Measurements from ENCODE around the gene SNX21. TPM values are rescaled to one million over a fixed set of nuclear protein-coding genes. Genes with fewer than 3 reads are reported as not detected.
"Not testable (repeated sequence)": the region's sequence is repeated elsewhere in the genome, so short reads cannot be mapped to it uniquely, and the experiment has no call there.

Gene SNX21
- total RNA-seq, 1 donor from 2014 or later: 0.75 TPM

GRCh38 chr20:45827712-45828111 lies 5.9 kb upstream of the SNX21 start:
- Mint-ChIP-seq H3K27me3 (ENCODE audit: insufficient read depth) (peaks cover 26% of the 10 kb centered on the region), H3K4me1 (ENCODE audit: low read depth) (peaks cover 20% of the 10 kb centered on the region), H3K36me3 (ENCODE audit: low read depth) (no peaks in the 10 kb centered on the region), H3K9me3 (no peaks in the 10 kb centered on the region), H3K4me3 (no peak overlapping the region), H3K27ac (no peak overlapping the region)
- no peak for DNase-seq (ENCODE audit: low spot score)
- intact Hi-C loops (cut with micrococcal nuclease): no loop called here

DNA sequence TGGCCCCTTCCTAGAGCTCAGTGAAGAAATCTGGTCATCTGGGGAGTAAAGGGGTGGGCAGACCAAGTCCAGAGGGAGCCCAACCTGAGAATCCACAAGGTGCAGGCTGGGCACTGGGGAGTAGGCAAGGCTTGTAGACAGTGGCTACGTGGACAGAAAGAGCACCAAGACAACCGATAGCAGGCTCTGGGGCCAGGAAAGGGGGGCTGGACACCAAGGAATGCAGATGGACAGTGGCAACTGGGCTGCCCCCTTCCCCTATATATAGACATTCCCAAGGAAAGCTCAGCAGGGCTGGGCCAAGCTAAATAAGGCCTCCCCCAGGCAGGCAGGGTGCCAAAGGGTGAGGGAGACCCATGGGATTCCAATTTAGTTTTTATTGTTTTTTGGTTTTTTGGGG lies 5.0 kb upstream of the SNX21 start:
- H3K4me1 Mint-ChIP-seq (ENCODE audit: low read depth): peaks cover 22% of the 10 kb centered on the region
- no peaks in the 10 kb centered on the region for H3K36me3 Mint-ChIP-seq (ENCODE audit: low read depth)
- H3K9me3 Mint-ChIP-seq: no peaks in the 10 kb centered on the region
- H3K27ac Mint-ChIP-seq: no peak overlapping the region
- H3K4me3 Mint-ChIP-seq: no peak overlapping the region
- DNase-seq (ENCODE audit: low spot score): no peak
- H3K27me3 Mint-ChIP-seq (ENCODE audit: insufficient read depth): peaks cover 19% of the 10 kb centered on the region
- intact Hi-C loops (cut with micrococcal nuclease): no loop called here

- DNase-seq (ENCODE audit: low spot score); intact Hi-C loops (cut with micrococcal nuclease); H3K9me3 Mint-ChIP-seq; H3K4me3 Mint-ChIP-seq; H3K27ac Mint-ChIP-seq; H3K36me3 Mint-ChIP-seq (ENCODE audit: low read depth): not testable (repeated sequence)
- Mint-ChIP-seq H3K4me1 (ENCODE audit: low read depth) (peaks cover 11% of the 10 kb centered on the region), H3K27me3 (ENCODE audit: insufficient read depth) (peaks cover 11% of the 10 kb centered on the region)
Measured at GRCh38 chr20:45829673-45830106, 3.9 kb upstream of the SNX21 start.

DNA sequence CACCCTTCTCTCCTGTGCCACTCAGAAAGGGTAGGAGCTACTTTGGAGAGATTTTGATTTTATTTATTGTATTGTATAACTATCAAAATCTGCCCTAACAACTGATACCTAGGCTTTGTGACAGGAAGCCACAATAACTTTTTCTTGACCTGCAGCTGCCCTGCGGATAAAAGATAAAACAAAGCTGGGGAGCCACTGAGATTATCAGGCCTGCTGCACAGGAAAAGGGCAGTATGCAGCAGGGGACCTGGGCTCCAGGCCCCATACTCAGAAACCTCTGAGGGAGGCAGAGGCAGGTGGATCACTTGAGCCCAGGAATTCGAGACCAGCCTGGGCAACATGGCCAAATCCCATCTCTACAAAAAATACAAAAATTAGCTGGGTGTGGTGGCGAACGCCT lies 980 bp upstream of the SNX21 start:
- DNase-seq (ENCODE audit: low spot score): no peak
- Mint-ChIP-seq H3K27me3 (ENCODE audit: insufficient read depth) (peaks cover 4% of the 10 kb centered on the region), H3K27ac (no peak overlapping the region), H3K9me3 (no peaks in the 10 kb centered on the region), H3K4me3 (peak overlapping the region; percentile 85), H3K36me3 (ENCODE audit: low read depth) (no peaks in the 10 kb centered on the region), H3K4me1 (ENCODE audit: low read depth) (peaks cover 9% of the 10 kb centered on the region)
- intact Hi-C loops (cut with micrococcal nuclease): loop anchor here (1.0 kb wide), 1 partner anchor 20 kb away; the partner anchor contains the start of gene UBE2C

DNA sequence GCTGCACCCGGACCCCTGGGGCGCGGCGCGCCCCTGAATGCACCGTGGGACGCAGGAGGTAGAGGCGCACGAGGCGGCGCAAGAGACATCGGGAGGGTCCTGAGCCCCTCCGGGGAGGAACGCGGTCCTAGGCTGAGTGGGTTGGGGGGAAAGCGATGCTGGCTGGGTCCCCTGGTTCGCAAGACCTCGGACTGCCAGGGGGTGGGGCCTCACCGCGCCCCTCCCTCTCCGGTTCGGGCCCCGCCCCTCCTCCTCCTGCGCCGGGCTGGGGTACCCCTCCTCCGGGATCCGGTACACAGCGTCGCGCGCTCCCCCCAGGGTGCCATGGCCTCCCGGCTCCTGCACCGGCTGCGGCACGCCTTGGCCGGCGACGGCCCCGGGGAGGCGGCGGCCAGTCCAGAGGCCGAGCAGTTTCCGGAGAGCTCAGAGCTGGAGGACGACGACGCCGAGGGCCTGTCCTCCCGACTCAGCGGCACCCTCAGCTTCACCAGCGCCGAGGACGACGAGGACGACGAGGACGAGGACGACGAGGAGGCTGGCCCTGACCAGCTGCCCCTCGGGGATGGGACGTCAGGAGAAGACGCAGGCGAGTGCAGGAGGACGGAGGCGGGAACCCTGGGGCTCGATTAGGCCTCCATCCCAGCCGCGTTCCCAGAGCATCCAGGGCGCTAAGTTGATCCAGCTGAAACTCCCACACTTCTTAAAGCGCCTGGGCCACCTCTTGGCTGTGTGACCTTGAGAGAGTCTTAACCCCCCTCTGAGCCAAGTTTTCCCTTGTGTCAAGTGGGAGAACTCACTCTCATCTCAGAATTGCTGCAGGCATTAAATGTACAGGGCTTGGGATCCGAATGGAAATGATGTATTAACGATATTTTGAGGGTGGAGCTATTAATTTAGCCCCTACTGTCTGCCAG lies 541 bp downstream of the SNX21 start:
- no peaks in the 10 kb centered on the region for H3K9me3 Mint-ChIP-seq
- H3K4me3 Mint-ChIP-seq: peak overlapping the region; percentile 53
- no peaks in the 10 kb centered on the region for H3K36me3 Mint-ChIP-seq (ENCODE audit: low read depth)
- peaks cover 4% of the 10 kb centered on the region for H3K27me3 Mint-ChIP-seq (ENCODE audit: insufficient read depth)
- intact Hi-C loops (cut with micrococcal nuclease): loop anchor here (1.0 kb wide), 2 partner anchors 22 to 23 kb away; partner anchors contain the start of genes ACOT8, UBE2C and ZSWIM3
- no peak overlapping the region for H3K27ac Mint-ChIP-seq
- peaks cover 9% of the 10 kb centered on the region for H3K4me1 Mint-ChIP-seq (ENCODE audit: low read depth)
- DNase-seq (ENCODE audit: low spot score): peak; percentile 38

DNA sequence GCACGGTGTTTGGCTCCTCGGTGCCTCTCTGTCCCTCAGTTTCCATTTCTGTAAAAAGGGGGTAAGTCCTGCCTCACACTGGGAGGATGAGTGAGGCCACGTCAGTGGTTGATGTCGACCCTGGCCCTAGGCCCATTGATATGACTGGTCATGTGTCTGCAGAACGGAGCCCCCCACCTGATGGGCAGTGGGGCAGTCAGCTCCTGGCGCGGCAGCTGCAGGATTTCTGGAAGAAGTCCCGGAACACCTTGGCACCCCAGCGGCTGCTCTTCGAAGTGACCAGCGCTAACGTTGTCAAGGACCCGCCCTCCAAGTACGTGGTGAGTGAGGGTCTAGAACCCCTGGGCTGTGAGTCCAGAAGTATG lies 1.2 kb downstream of the SNX21 start:
- H3K27me3 Mint-ChIP-seq (ENCODE audit: insufficient read depth): peaks cover 4% of the 10 kb centered on the region
- DNase-seq (ENCODE audit: low spot score): no peak
- H3K27ac Mint-ChIP-seq: no peak overlapping the region
- H3K4me1 Mint-ChIP-seq (ENCODE audit: low read depth): peaks cover 9% of the 10 kb centered on the region
- H3K9me3 Mint-ChIP-seq: no peaks in the 10 kb centered on the region
- H3K36me3 Mint-ChIP-seq (ENCODE audit: low read depth): no peaks in the 10 kb centered on the region
- peak overlapping the region; percentile 53 for H3K4me3 Mint-ChIP-seq
- intact Hi-C loops (cut with micrococcal nuclease): loop anchor here (1.0 kb wide), 1 partner anchor 23 kb away; the partner anchor contains the start of genes ACOT8 and ZSWIM3

DNA sequence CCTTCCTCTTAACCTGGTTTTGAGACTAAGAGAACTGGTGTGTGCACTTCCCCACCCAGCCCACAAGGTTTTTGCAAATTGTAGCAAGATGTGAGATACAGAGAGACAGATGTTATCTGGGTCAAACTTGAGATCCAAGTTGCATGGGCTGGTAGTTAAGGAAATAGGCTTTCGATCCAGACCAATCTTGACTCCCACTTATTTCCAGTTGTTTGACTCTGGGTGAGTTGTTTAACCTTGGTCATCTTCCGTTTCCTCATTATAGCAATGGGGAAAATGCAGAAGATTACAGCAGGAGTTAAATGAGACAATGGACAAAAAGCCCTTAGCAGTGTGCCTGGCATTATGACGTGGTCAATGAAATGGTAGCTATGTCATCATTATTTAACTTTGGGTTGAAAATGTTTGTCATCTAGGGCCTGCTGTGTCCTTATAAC lies 1.7 kb downstream of the SNX21 start:
- Mint-ChIP-seq H3K4me3 (peak overlapping the region; percentile 53), H3K27ac (no peak overlapping the region), H3K4me1 (ENCODE audit: low read depth) (peaks cover 9% of the 10 kb centered on the region), H3K27me3 (ENCODE audit: insufficient read depth) (peaks cover 3% of the 10 kb centered on the region), H3K36me3 (ENCODE audit: low read depth) (no peaks in the 10 kb centered on the region), H3K9me3 (no peaks in the 10 kb centered on the region)
- intact Hi-C loops (cut with micrococcal nuclease): no loop called here
- no peak for DNase-seq (ENCODE audit: low spot score)

- no peak overlapping the region for H3K27ac Mint-ChIP-seq
- H3K9me3 Mint-ChIP-seq: no peaks in the 10 kb centered on the region
- no peaks in the 10 kb centered on the region for H3K36me3 Mint-ChIP-seq (ENCODE audit: low read depth)
- no peaks in the 10 kb centered on the region for H3K27me3 Mint-ChIP-seq (ENCODE audit: insufficient read depth)
- intact Hi-C loops (cut with micrococcal nuclease): no loop called here
- peaks cover 9% of the 10 kb centered on the region for H3K4me1 Mint-ChIP-seq (ENCODE audit: low read depth)
- H3K4me3 Mint-ChIP-seq: peak overlapping the region; percentile 6
- DNase-seq (ENCODE audit: low spot score): no peak
Measured at GRCh38 chr20:45835825-45836224, 2.2 kb downstream of the SNX21 start.

DNA sequence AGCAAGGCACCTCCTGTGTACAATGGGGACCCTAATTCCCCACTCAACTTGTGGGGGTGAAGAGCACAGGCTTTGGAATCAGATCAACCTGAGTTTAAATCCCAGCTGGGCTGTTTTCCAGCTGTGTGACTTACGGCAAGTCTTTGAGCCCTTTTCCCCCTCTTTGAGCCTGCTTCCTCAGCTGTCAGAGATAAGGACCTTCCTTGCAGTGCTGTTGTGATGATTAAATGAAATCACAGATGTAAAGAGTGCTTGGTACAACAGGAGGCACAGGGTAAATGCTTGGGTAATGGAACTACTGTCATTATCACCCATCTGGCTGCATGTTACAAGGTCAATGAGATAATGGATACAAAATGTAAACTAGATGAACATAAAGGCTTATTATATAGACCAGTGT lies 3.2 kb downstream of the SNX21 start:
- no peaks in the 10 kb centered on the region for H3K27me3 Mint-ChIP-seq (ENCODE audit: insufficient read depth)
- no peak for DNase-seq (ENCODE audit: low spot score)
- H3K27ac Mint-ChIP-seq: no peak overlapping the region
- no peak overlapping the region for H3K4me3 Mint-ChIP-seq
- intact Hi-C loops (cut with micrococcal nuclease): no loop called here
- H3K9me3 Mint-ChIP-seq: no peaks in the 10 kb centered on the region
- H3K36me3 Mint-ChIP-seq (ENCODE audit: low read depth): no peaks in the 10 kb centered on the region
- H3K4me1 Mint-ChIP-seq (ENCODE audit: low read depth): peaks cover 9% of the 10 kb centered on the region

GRCh38 chr20:45840700-45841198 lies 7.2 kb downstream of the SNX21 start:
- H3K36me3 Mint-ChIP-seq (ENCODE audit: low read depth): peaks cover 13% of the 10 kb centered on the region
- no peak overlapping the region for H3K27ac Mint-ChIP-seq
- no peaks in the 10 kb centered on the region for H3K9me3 Mint-ChIP-seq
- H3K27me3 Mint-ChIP-seq (ENCODE audit: insufficient read depth): no peaks in the 10 kb centered on the region
- H3K4me3 Mint-ChIP-seq: no peak overlapping the region
- no peak for DNase-seq (ENCODE audit: low spot score)
- intact Hi-C loops (cut with micrococcal nuclease): no loop called here
- no peaks in the 10 kb centered on the region for H3K4me1 Mint-ChIP-seq (ENCODE audit: low read depth)

GRCh38 chr20:45841407-45842129 lies 8.0 kb downstream of the SNX21 start:
- H3K4me3 Mint-ChIP-seq: no peak overlapping the region
- no peaks in the 10 kb centered on the region for H3K4me1 Mint-ChIP-seq (ENCODE audit: low read depth)
- peaks cover 19% of the 10 kb centered on the region for H3K36me3 Mint-ChIP-seq (ENCODE audit: low read depth)
- H3K27ac Mint-ChIP-seq: no peak overlapping the region
- H3K27me3 Mint-ChIP-seq (ENCODE audit: insufficient read depth): no peaks in the 10 kb centered on the region
- intact Hi-C loops (cut with micrococcal nuclease): no loop called here
- H3K9me3 Mint-ChIP-seq: no peaks in the 10 kb centered on the region
- no peak for DNase-seq (ENCODE audit: low spot score)

DNA sequence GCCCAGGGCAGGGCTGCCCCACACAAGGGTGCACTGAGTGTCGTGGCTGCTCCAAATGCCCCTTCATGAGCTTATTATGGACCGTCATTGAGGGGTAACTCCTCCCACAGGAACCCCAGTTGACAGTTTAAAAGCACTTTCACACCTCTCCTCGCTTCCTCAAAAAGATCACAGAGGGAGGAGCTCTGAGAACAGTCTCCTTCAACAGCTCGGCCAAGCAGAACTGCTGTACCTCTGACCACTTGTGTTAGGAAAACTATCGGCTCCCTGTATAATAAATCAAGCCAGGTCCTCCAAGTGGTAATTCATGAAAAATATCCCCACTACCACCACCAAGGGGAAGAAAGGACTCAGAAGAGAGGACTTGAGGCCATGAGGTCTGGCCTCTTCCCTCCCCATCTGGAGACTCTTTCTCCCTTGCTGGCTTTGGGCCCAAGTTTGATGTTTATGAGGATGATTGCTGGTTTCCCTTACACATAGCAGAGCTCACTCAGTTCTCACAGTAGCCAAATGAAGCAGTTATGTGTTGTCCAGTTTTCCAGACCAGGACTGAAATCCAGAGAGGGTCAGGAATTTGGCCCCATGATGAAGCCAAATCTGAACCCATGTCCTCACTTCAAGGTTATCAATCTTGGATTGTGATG lies 8.7 kb downstream of the SNX21 start:
- intact Hi-C loops (cut with micrococcal nuclease): no loop called here
- Mint-ChIP-seq H3K36me3 (ENCODE audit: low read depth) (peaks cover 20% of the 10 kb centered on the region), H3K4me1 (ENCODE audit: low read depth) (no peaks in the 10 kb centered on the region), H3K27ac (no peak overlapping the region), H3K27me3 (ENCODE audit: insufficient read depth) (no peaks in the 10 kb centered on the region), H3K4me3 (no peak overlapping the region), H3K9me3 (no peaks in the 10 kb centered on the region)
- no peak for DNase-seq (ENCODE audit: low spot score)

Data from activated T-helper 1 cell treated with anti-CD3 and anti-CD28 coated beads, Interleukin-12 subunit alpha, Interleukin-12 subunit beta, Interleukin-2, Interleukin-4 antibody, amounts not matched to agents 30 ng/mL and 10 ng/mL and 1 ng/mL, durations not matched to agents 14 hours and 24 hours and 36 hours (primary cell).